HEK293T (cell line): ENCODE results near the gene CHRD.

Experiments used
- CTCF ChIA-PET: fragments of 350-600 bp; formaldehyde crosslinking; extraction: SDS; loops from one replicate; lab custom pipeline; 2021; ENCODE audit warnings: antibody characterized with exemption, inconsistent platforms; lab: Yijun Ruan, JAX
- POLR2A ChIA-PET: fragments of 350-600 bp; formaldehyde crosslinking; extraction: SDS; loops from one replicate; lab custom pipeline; 2020; ENCODE audit warnings: antibody characterized with exemption, inconsistent platforms; lab: Yijun Ruan, JAX
- DNase-seq: peaks from one replicate; pipeline ENCODE4 v3.0.0; 2012; ENCODE audit warnings: mixed read lengths; ENCODE audit errors: extremely low spot score
- ARNT ChIP-seq: fragments of 450-650 bp; IDR thresholded peaks from 2 replicates; pipeline ENCODE4 v1.6.1; 2017; ENCODE audit warnings: mild to moderate bottlenecking
- BHLHE40 ChIP-seq: fragments of 450-650 bp; IDR thresholded peaks from 2 replicates; pipeline ENCODE4 v1.6.1; 2016; ENCODE audit warnings: mild to moderate bottlenecking, moderate library complexity, borderline replicate concordance
- CTBP1 ChIP-seq: fragments of 450-650 bp; IDR thresholded peaks from 2 replicates; pipeline ENCODE4 v1.6.1; 2016; ENCODE audit warnings: borderline replicate concordance
- ELF4 ChIP-seq: fragments of 450-650 bp; IDR thresholded peaks from 2 replicates; pipeline ENCODE4 v1.6.1; 2017; ENCODE audit warnings: antibody characterized with exemption
- FOXA1 ChIP-seq: fragments of 450-650 bp; IDR thresholded peaks from 2 replicates; pipeline ENCODE4 v1.6.1; 2016; ENCODE audit warnings: mild to moderate bottlenecking
- FOXK2 ChIP-seq: fragments of 450-650 bp; IDR thresholded peaks from 2 replicates; pipeline ENCODE4 v1.6.1; 2016; ENCODE audit warnings: mild to moderate bottlenecking
- FOXM1 ChIP-seq: fragments of 450-650 bp; IDR thresholded peaks from 2 replicates; pipeline ENCODE4 v1.6.1; 2017; ENCODE audit warnings: mild to moderate bottlenecking, borderline replicate concordance
- HDGF ChIP-seq: fragments of 450-650 bp; IDR thresholded peaks from 2 replicates; pipeline ENCODE4 v1.6.1; 2017; ENCODE audit warnings: antibody characterized with exemption, borderline replicate concordance
- L3MBTL2 ChIP-seq: fragments of 450-650 bp; conservative IDR thresholded peaks from 2 replicates; pipeline ENCODE4 v1.6.1; 2016; ENCODE audit warnings: mild to moderate bottlenecking
- LEF1 ChIP-seq: fragments of 450-650 bp; IDR thresholded peaks from 2 replicates; pipeline ENCODE4 v1.6.1; 2017; ENCODE audit warnings: mild to moderate bottlenecking, borderline replicate concordance
- NFRKB ChIP-seq: fragments of 450-650 bp; IDR thresholded peaks from 2 replicates; pipeline ENCODE4 v1.6.1; 2016; ENCODE audit warnings: mild to moderate bottlenecking, moderate library complexity
- PKNOX1 ChIP-seq: fragments of 450-650 bp; IDR thresholded peaks from 2 replicates; pipeline ENCODE4 v1.6.1; 2016
- SP1 ChIP-seq: fragments of 450-650 bp; IDR thresholded peaks from 2 replicates; pipeline ENCODE4 v1.6.1; 2017
- SUZ12 ChIP-seq: fragments of 450-650 bp; IDR thresholded peaks from 2 replicates; pipeline ENCODE4 v1.6.1; 2016; ENCODE audit warnings: mild to moderate bottlenecking
- TARDBP ChIP-seq: fragments of 450-650 bp; IDR thresholded peaks from 2 replicates; pipeline ENCODE4 v1.6.1; 2016
- ZNF384 ChIP-seq: fragments of 450-650 bp; IDR thresholded peaks from 2 replicates; pipeline ENCODE4 v1.6.1; 2016

The CHRD gene

GRCh38 chr3:184378651-184379357 is 1.1 kb upstream of the CHRD start:
- CTCF ChIA-PET = no interaction called here
- POLR2A ChIA-PET = no interaction called here
- no peak for TF ChIP-seq FOXM1
- no peak for DNase-seq

GRCh38 chr3:184380185-184380626 is 352 bp downstream of the CHRD start:
- POLR2A ChIA-PET = interaction anchor here (1.0 to 1.7 kb wide), 2 partner anchors 8 to 18 kb away, joined by 5 read pairs; partner anchors contain the start of genes CLCN2 and POLR2H
- DNase-seq = peak; percentile 62
- TF ChIP-seq ARNT = no peak
- no peak for TF ChIP-seq BHLHE40
- TF ChIP-seq FOXK2 = no peak
- TF ChIP-seq TARDBP = no peak
- no peak for TF ChIP-seq CTBP1
- no peak for TF ChIP-seq PKNOX1
- TF ChIP-seq ZNF384 = no peak
- TF ChIP-seq FOXA1 = no peak
- TF ChIP-seq SP1 = no peak
- TF ChIP-seq LEF1 = no peak
- TF ChIP-seq FOXM1 = no peak
- TF ChIP-seq ELF4 = no peak
- TF ChIP-seq NFRKB = no peak
- TF ChIP-seq SUZ12 = no peak
- no peak for TF ChIP-seq HDGF
- no peak for TF ChIP-seq L3MBTL2
- CTCF ChIA-PET = interaction anchor here (0.6 kb wide), 1 partner anchor 9 kb away, joined by 3 read pairs; no protein-coding TSS in a partner anchor

- TF ChIP-seq NFRKB = no peak
- no peak for TF ChIP-seq ZNF384
- TF ChIP-seq BHLHE40 = no peak
- no peak for TF ChIP-seq TARDBP
- TF ChIP-seq LEF1 = no peak
- TF ChIP-seq ARNT = no peak
- TF ChIP-seq SUZ12 = no peak
- TF ChIP-seq SP1 = no peak
- no peak for TF ChIP-seq FOXA1
- TF ChIP-seq HDGF = no peak
- TF ChIP-seq L3MBTL2 = no peak
- TF ChIP-seq FOXK2 = no peak
- TF ChIP-seq FOXM1 = no peak
- TF ChIP-seq ELF4 = no peak
- TF ChIP-seq CTBP1 = no peak
- TF ChIP-seq PKNOX1 = no peak
- POLR2A ChIA-PET = interaction anchor here (1.7 kb wide), 1 partner anchor 19 kb away, joined by 5 read pairs; the partner anchor contains the start of genes CLCN2 and POLR2H
- no peak for DNase-seq
- CTCF ChIA-PET = no interaction called here
These were observed 890 bp downstream of the CHRD start for GRCh38 chr3:184380627-184381260.

GRCh38 chr3:184381261-184382224 is 1.7 kb downstream of the CHRD start:
- ChIA-PET CTCF (no interaction called here), POLR2A (no interaction called here)
- TF ChIP-seq LEF1 = no peak
- TF ChIP-seq FOXM1 = no peak
- TF ChIP-seq L3MBTL2 = no peak
- TF ChIP-seq PKNOX1 = no peak
- DNase-seq = no peak

GRCh38 chr3:184382326-184383032 is 2.6 kb downstream of the CHRD start:
- DNase-seq = no peak
- ChIA-PET CTCF (no interaction called here), POLR2A (no interaction called here)
- TF ChIP-seq TARDBP (no peak), BHLHE40 (no peak), FOXM1 (no peak), LEF1 (no peak), SUZ12 (no peak), FOXA1 (no peak), ZNF384 (no peak), SP1 (no peak), CTBP1 (no peak), ELF4 (no peak), ARNT (no peak), PKNOX1 (no peak), HDGF (no peak)
